ENCODE results near the gene GLP1R.
"Not testable (repeated sequence)": the region's sequence is repeated elsewhere in the genome, so short reads cannot be mapped to it uniquely, and the experiment has no call there.

GLP1R gene

DNA sequence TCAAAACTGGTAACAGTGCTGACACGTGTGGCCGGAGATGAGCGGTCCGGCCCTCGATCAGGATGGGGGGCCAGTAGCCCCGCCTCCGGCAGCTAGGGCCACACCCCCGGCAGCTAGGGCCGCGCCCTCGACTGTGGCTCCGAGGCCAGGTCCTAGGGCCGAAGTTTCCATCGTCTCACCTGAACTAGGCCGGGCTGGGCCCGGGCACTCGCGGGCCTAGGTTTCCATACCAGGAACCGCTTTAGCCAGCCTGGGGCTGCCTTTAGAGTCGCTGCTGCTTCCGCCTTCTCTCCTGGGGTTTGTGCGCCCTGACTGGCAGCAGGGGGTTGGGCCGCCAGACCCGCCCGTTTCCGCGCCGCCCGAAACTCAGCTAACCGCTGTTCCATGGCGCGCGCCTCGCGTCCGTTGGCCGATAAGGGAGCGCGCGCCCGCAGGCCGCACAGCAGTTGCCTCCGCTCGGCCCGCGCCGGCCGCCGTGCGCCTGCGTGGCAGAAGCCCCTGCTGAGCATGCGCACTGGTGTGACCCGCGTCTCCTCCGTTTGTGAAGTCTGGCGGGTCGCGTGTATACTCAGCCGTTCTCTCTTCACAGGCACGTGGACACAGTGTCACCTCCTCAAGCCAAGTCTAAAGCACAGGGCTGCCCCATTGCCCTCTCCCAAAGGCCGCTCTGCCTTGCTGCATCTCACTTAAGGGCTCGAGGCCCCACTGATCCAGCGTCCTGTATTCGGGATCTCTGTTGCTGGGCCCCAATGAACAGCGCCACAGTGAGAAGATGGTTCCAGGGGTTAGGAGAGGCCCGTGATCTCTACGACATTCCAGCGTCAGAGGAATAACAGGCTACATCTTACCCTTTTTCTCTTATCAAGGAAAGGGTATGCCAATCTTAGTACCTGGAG lies 66.4 kb downstream of the GLP1R start, which contains the start of gene SAYSD1:
SAYSD1 (minus strand) TSS at position 483 of the 896 bp plus-strand sequence; CDS start at position 386, 97 bp downstream.
- in situ Hi-C loops (cut with MboI; ENCODE audit: low sequenced_read_pairs, unreplicated experiment), result no loop called here
- DNase-seq (ENCODE audit: low spot score), result peak; percentile 92
- no peak for TF ChIP-seq CTCF (IDR thresholded peaks at IDR 0.05; ENCODE audit: borderline replicate concordance, control extremely low read depth, extremely low read depth, insufficient read depth, missing control alignments)

DNA sequence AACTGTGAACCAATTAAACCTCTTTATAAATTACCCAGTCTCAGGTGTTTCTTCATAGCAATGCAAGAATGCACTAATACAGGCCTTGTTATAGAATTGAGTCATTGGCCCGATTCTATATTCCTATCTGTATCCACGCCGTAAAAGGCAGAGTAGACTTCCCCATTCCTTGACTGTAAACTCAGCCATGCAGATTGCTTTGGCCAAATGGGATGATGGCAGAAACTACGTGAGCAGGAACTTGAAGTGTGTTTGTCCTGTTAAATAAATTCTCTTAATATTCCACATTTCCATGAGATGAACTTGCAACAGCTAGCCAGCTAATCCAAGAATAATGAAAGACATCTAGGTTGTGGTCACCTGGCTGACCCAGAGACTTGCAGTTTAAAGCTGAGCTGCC lies 70.3 kb downstream of the GLP1R start:
- no peak for DNase-seq (ENCODE audit: low spot score)
- no peak for TF ChIP-seq CTCF (IDR thresholded peaks at IDR 0.05; ENCODE audit: borderline replicate concordance, control extremely low read depth, extremely low read depth, insufficient read depth, missing control alignments)
- in situ Hi-C loops (cut with MboI; ENCODE audit: low sequenced_read_pairs, unreplicated experiment), result no loop called here

- in situ Hi-C loops (cut with MboI; ENCODE audit: low sequenced_read_pairs, unreplicated experiment), result no loop called here
- TF ChIP-seq CTCF (IDR thresholded peaks at IDR 0.05; ENCODE audit: borderline replicate concordance, control extremely low read depth, extremely low read depth, insufficient read depth, missing control alignments), result no peak
- no peak for DNase-seq (ENCODE audit: low spot score)
Measured at GRCh38 chr6:39124114-39124513, 75.5 kb downstream of the GLP1R start.

GRCh38 chr6:39128106-39128505 lies 79.5 kb downstream of the GLP1R start:
- in situ Hi-C loops (cut with MboI; ENCODE audit: low sequenced_read_pairs, unreplicated experiment), result no loop called here
- no peak for TF ChIP-seq CTCF (IDR thresholded peaks at IDR 0.05; ENCODE audit: borderline replicate concordance, control extremely low read depth, extremely low read depth, insufficient read depth, missing control alignments)
- no peak for DNase-seq (ENCODE audit: low spot score)

DNA sequence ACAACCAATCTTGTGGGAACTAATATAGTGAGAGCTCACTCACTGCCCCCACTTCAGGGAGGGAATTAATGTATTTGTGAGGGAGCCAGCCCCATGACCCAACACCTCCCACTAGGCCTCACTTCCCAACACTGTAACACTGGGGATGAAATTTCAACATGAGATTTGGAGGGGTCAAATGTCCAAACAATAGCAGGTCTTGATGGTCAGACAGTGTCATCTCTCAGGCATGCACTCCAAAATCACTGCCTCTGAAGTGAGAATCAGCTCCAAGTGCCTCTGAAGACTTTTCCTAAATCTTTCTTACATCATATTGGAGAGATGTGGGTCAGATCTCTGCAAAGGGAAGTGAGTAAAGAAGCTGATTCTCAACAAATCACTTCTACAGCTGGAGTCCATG lies 80.3 kb downstream of the GLP1R start:
- in situ Hi-C loops (cut with MboI; ENCODE audit: low sequenced_read_pairs, unreplicated experiment), result no loop called here
- TF ChIP-seq CTCF (IDR thresholded peaks at IDR 0.05; ENCODE audit: borderline replicate concordance, control extremely low read depth, extremely low read depth, insufficient read depth, missing control alignments), result no peak
- no peak for DNase-seq (ENCODE audit: low spot score)

DNA sequence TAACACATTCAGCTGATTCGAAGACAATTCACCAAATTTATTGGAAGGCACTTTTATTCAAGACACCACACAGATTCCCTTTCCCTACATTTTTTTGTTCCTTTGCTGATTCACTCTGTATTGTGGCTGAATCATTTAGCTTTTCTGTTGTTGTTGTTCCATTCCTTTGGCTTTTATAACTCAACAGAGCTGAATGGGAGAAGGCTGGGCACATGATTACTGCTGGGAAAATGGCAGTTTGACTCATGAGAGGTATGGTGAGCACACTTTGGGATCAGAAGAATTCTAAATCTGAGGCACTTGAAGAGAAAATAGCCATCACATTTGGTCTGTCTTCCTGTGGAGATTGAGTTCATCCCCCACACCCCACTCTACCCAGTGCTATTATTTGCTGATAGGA lies 82.1 kb downstream of the GLP1R start:
- in situ Hi-C loops (cut with MboI; ENCODE audit: low sequenced_read_pairs, unreplicated experiment), result no loop called here
- no peak for TF ChIP-seq CTCF (IDR thresholded peaks at IDR 0.05; ENCODE audit: borderline replicate concordance, control extremely low read depth, extremely low read depth, insufficient read depth, missing control alignments)
- DNase-seq (ENCODE audit: low spot score), result no peak

GRCh38 chr6:39134761-39135160 lies 86.2 kb downstream of the GLP1R start:
- in situ Hi-C loops (cut with MboI; ENCODE audit: low sequenced_read_pairs, unreplicated experiment); DNase-seq (ENCODE audit: low spot score): not testable (repeated sequence)

DNA sequence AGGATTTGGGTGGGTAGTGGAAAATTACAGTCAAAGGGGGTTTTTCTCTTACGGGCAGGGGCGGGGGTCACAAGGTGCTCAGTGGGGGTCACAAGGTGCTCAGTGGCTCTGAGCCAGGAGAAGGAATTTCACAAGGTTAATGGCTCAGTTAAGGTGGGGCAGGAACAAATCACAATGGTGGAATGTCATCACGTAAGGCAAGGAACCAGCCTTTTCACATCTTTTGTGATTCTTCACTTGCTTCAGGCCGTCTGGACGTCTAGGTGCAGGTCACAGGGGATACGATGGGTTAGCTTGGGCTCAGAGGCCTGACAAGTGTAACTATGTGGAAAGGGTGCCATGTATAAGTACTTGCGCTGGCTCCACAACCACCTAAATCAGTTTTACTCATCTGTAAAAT lies 87.6 kb downstream of the GLP1R start:
- in situ Hi-C loops (cut with MboI; ENCODE audit: low sequenced_read_pairs, unreplicated experiment), result not testable (repeated sequence)

More for the DNA sequence above, 87.6 kb downstream of the GLP1R start:
- not testable (repeated sequence) for DNase-seq (ENCODE audit: low spot score)
